Right lobe of liver (tissue), 4 donors: ENCODE measurements around the gene CCL21.

Source experiments
- POLR2A ChIP-seq: fragments of 450-650 bp; IDR thresholded peaks from one replicate; pipeline ENCODE4 v1.6.1; 2017; ENCODE audit warnings: antibody characterized with exemption, mild to moderate bottlenecking
- TF ChIP-seq, protein P1 (sequence below), 4 donors: fragments of 200-600 bp in 3 of 4; fragments of 450-650 bp in 1 of 4; IDR thresholded peaks; one replicate each; pipeline versions ENCODE4 v1.5.1 to v1.8.0; 2016 to 2022; ENCODE audit warnings: antibody characterized with exemption in 4 of 4, mild to moderate bottlenecking in 2 of 4
- donor health status: DM: no; HTN: no; CAD: no.
- donor health status: DM: no; HTN: no; CAD: no.
- donor health status: DM: no; HTN: yes; CAD: no.

DNA sequence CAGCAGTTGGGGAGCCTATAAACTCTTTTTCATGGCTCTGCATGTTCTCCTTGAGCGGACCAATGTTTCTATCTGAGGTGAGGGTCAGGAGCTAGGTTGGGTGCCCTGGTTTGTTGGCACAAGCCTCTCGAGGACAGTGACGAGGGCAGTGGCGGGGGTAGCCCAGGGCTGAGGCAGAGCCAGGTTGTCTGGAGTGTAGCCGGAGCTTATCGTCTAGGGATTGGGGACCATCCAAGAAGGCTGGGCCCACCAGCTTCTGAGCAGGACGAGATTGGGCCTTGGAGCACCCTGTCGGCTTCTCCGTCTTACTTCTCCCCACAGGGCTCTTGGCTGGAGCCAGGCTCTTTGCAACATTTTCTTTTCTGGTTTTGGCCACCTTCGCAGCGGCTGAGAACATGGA, 13.2 kb upstream of the CCL21 start:
- TF ChIP-seq POLR2A: no peak
- TF ChIP-seq, protein P1, sequence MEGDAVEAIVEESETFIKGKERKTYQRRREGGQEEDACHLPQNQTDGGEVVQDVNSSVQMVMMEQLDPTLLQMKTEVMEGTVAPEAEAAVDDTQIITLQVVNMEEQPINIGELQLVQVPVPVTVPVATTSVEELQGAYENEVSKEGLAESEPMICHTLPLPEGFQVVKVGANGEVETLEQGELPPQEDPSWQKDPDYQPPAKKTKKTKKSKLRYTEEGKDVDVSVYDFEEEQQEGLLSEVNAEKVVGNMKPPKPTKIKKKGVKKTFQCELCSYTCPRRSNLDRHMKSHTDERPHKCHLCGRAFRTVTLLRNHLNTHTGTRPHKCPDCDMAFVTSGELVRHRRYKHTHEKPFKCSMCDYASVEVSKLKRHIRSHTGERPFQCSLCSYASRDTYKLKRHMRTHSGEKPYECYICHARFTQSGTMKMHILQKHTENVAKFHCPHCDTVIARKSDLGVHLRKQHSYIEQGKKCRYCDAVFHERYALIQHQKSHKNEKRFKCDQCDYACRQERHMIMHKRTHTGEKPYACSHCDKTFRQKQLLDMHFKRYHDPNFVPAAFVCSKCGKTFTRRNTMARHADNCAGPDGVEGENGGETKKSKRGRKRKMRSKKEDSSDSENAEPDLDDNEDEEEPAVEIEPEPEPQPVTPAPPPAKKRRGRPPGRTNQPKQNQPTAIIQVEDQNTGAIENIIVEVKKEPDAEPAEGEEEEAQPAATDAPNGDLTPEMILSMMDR (IDR thresholded peaks at IDR 0.05): no peak
